Putamen (tissue), 1 donor: ENCODE data around the gene FBP2.
"Not testable (repeated sequence)": the region's sequence is repeated elsewhere in the genome, so short reads cannot be mapped to it uniquely, and the experiment has no call there.

ENCODE experiments used
- DNase-seq: peaks from one replicate; pipeline ENCODE4 v3.0.0-alpha.2; 2016; ENCODE audit warnings: low spot score

FBP2 gene

GRCh38 chr9:94563548-94563947, 30.1 kb downstream of the FBP2 start:
- no peak for DNase-seq

- no peak for DNase-seq
Measured at GRCh38 chr9:94560237-94560636, 33.4 kb downstream of the FBP2 start.

- no peak for DNase-seq
Measured at GRCh38 chr9:94557376-94557775, 36.2 kb downstream of the FBP2 start.

GRCh38 chr9:94554439-94555331, 38.9 kb downstream of the FBP2 start, which contains the start of gene PCAT7:
PCAT7 (plus strand) TSS chr9:94555083.
- DNase-seq = no peak

GRCh38 chr9:94554078-94554438, 39.6 kb downstream of the FBP2 start:
- no peak for DNase-seq

- DNase-seq = no peak
Measured at GRCh38 chr9:94553029-94553938, 40.3 kb downstream of the FBP2 start.

GRCh38 chr9:94545940-94546339, 47.7 kb downstream of the FBP2 start:
- no peak for DNase-seq

GRCh38 chr9:94544335-94544734, 49.3 kb downstream of the FBP2 start:
- DNase-seq = not testable (repeated sequence)

GRCh38 chr9:94538908-94539307, 54.7 kb downstream of the FBP2 start:
- no peak for DNase-seq

- DNase-seq = no peak
Measured at GRCh38 chr9:94534901-94535300, 58.7 kb downstream of the FBP2 start.

GRCh38 chr9:94533601-94534000, 60.0 kb downstream of the FBP2 start:
- no peak for DNase-seq

- no peak for DNase-seq
Measured at GRCh38 chr9:94533155-94533554, 60.5 kb downstream of the FBP2 start.

GRCh38 chr9:94528886-94529285, 64.7 kb downstream of the FBP2 start:
- DNase-seq = no peak

- no peak for DNase-seq
Measured at GRCh38 chr9:94526951-94527350, 66.7 kb downstream of the FBP2 start.

GRCh38 chr9:94526271-94526670, 67.4 kb downstream of the FBP2 start:
- DNase-seq = no peak

- no peak for DNase-seq
Measured at GRCh38 chr9:94525396-94526035, 68.1 kb downstream of the FBP2 start.

GRCh38 chr9:94517254-94517653, 76.4 kb downstream of the FBP2 start:
- DNase-seq = no peak

- DNase-seq = no peak
Measured at GRCh38 chr9:94514722-94515121, 78.9 kb downstream of the FBP2 start.

GRCh38 chr9:94511955-94512265, 81.7 kb downstream of the FBP2 start:
- no peak for DNase-seq

GRCh38 chr9:94511134-94511954, 82.3 kb downstream of the FBP2 start:
- no peak for DNase-seq
